ENCODE results near the gene ARPC2. TPM values are rescaled to one million over a fixed set of nuclear protein-coding genes. Genes with fewer than 3 reads are reported as not detected.

The ARPC2 gene
- 541 and 551 TPM in 2 replicates for total RNA-seq

DNA sequence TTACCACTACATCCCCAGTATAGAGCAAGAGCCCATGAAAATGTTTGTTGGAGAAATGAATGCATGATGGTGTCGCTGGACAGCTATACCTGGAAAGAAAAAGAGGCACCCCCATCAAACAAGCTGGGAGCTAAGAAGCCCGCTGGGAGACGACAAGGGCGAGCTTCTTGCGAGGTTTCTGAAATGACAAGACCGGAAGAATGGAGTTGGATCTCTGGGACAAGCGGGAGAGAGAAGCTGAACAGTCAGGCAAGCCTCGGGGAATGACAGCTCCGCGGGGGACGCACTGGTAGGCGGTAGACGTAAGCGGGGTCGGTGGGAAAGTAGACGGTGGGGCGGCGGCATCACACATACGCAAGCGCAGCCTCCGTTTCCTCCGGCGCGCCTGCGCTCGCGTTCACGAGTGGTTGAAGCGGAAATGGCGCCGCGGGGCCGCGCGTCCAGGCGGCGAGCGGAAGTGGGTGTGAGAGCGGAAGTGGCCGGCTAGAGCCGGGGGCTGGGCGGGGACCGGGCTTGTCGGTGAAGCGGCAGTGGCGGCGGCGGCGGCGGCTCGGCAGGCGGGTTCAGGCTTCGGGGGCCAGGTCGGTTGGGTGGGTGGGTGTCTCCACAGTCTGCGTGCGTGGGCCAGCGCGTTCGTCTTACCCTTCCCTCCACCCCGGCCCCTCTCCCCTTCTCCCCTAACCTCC is at the start of gene ARPC2:
TSS of gene ARPC2 (plus strand) at position 516 of the 686 bp plus-strand sequence. CDS start 282 bp downstream, outside the sequence.

DNA sequence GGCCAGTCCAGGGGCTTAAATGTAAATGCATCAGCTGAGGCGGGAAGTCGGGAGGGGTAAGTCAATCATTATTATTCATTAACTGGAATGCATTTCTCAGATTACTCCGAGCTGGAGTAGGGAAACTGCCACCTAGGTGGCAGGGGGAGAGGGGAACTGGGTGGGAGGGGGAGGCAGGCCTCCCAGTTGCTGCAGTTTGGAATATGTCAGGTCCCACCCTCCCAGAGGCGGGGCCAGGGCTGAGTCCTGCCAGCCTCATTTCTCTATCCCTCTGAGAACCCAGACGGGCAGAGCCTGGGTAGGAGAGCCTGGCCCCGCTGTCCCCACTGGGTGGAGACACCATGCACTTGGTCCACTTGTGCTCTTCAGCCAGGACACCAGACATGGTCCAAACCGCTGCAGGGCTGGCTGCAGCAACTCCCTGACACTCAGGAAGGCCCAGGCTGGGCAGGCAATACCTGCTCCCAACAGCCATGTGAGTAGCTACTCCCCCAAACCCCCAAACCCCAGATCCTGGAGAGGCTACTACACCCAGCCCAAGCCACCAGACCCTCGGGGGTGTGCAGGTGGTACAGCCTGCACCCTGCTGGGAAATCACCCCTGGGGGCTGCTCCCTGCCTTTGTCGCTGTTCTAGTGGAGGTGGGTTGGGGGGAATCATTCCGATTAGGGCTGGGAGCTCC is 43.9 kb downstream of the ARPC2 start, which contains the start of gene GPBAR1:
TSS of gene GPBAR1 (plus strand) at position 274 of the 681 bp plus-strand sequence. CDS start 1,710 bp downstream, outside the sequence.

DNA sequence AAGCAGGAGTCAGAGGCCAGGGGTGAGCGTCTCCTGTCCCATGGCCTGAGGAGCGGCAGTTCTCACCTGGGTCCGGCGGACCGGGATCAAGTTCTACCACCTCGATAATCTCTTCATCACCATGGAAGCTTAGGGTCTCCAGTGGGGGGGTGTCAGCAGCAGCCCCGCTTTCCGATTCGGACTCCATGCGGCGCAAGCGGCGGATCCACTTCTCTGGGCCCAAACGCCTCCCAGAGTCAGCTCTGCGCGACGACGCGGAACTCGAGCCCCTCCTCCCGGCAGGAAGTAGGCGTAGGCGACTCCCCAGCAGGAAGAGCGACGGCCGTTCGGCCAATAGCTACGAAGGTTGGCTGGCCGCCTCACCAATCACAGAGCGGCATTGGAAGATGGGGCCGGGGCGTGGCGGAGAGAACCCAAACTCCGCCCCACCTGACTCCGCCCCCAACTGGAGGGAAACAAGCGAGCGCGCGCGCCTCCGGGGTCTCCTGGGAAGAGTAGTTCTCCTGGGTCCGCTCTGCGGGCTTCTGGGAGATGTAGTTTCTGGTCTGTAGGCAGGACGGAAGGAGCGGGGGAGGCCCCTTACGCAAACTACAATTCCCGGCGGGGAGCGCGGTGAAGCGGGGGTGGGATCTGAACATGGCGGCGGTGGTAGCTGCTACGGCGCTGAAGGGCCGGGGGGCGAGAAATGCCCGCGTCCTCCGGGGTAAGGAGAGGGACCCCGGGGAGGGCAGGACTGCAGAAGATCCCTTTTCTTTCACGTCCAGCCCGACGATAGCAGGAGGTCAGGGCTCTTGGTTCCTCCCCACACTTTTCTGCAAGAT is 53.1 kb downstream of the ARPC2 start, which contains the start of the genes AAMP and PNKD:
TSS of gene AAMP (minus strand) at position 238 of the 821 bp plus-strand sequence. CDS start at position 187, 51 bp downstream.
TSS of gene PNKD (plus strand) at position 620 of the 821 bp plus-strand sequence. CDS start at position 637, 17 bp downstream.

DNA sequence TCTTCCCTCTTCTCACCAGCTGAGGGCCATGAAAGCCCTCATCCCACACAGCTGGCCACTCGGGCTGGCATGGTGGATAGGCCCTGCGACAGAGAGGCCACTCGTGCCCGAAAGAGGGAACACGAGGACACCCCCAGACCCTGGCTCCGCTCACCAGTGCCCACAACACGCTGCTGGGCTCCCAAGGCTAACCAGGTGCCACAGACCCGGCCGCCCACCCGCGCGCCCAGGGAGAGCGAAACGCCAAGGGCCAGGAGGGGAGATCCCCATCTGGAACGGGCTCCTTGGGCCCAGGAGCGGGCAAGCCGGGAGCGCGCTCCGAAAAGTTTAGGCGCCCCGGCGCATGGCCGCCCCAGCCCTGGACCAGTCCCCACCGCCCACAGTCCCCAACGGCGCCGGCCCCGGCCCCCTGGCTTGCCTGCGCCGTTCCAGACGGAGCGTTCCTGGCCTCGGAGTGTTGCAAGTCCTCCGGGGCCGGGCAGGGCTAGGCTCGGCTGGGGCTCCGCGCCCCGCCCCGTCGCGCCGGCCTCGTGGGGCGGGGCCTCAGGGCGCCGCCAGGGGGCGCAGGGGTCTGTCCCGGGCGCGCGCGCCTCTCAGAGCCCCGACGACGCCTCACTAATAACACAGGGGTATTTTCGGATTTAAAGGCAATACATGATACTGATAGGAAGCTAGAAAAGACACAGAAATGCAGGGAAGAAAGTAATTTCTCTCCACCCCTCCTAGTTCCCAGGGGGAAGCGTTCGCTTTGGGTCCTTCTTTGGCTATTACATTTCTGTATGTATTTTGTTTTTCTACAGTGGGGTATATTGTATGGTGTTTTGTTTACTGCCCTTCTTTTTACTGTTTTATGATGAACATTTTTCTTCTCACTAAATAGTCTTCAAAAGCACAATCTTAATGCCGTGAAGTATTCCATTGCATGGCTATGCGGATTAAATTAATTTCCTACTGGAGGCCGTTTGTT is 75.3 kb downstream of the ARPC2 start, which contains the start of gene TMBIM1:
TSS of gene TMBIM1 (minus strand) at position 456 of the 967 bp plus-strand sequence. CDS start 10,362 bp downstream, outside the sequence.

Other genes starting within 250 kb of the ARPC2 start
- 37.0 and 38.2 TPM in 2 replicates for gene TNS1, start 214.2 kb upstream of the ARPC2 start, total RNA-seq
- gene RUFY4, start 147.9 kb upstream of the ARPC2 start, total RNA-seq = not detected in 2 replicates
- gene CXCR2, start 91.2 kb upstream of the ARPC2 start, total RNA-seq = not detected in 2 replicates
- not detected in 2 replicates for gene CXCR1, start 50.2 kb upstream of the ARPC2 start, total RNA-seq
- gene GPBAR1, start 43.8 kb downstream of the ARPC2 start, total RNA-seq = 0.07 and 0.40 TPM in 2 replicates
- 87.4 and 97.3 TPM in 2 replicates for gene AAMP, start 52.9 kb downstream of the ARPC2 start, total RNA-seq
- gene PNKD, start 53.3 kb downstream of the ARPC2 start, total RNA-seq = 14.2 and 21.2 TPM in 2 replicates
- gene TMBIM1, start 75.3 kb downstream of the ARPC2 start, total RNA-seq = 90.4 and 119 TPM in 2 replicates
- not detected in 2 replicates for gene CATIP, start 139.7 kb downstream of the ARPC2 start, total RNA-seq
- 0.13 TPM in 1 of 2 replicates, not detected in the other for gene SLC11A1, start 165.1 kb downstream of the ARPC2 start, total RNA-seq
- gene CTDSP1, start 182.7 kb downstream of the ARPC2 start, total RNA-seq = 58.5 and 63.2 TPM in 2 replicates
- not detected in 2 replicates for gene VIL1, start 201.9 kb downstream of the ARPC2 start, total RNA-seq